HEK293 (cell line): Measurements from ENCODE around the gene IARS2.

ENCODE experiments used
- CTCF ChIA-PET: fragments of 350-600 bp; formaldehyde crosslinking; extraction: SDS; loops from one replicate; lab custom pipeline; 2021; ENCODE audit warnings: antibody characterized with exemption; lab: Yijun Ruan, JAX
- POLR2A ChIA-PET: fragments of 300-600 bp; formaldehyde crosslinking; extraction: SDS; loops from one replicate; lab custom pipeline; 2020; ENCODE audit warnings: antibody characterized with exemption, inconsistent platforms; lab: Yijun Ruan, JAX
- H3K27ac ChIP-seq: fragments of 200-500 bp; sonication (Bioruptor generic); 2 replicates; pipeline ENCODE4 v1.5.1; 2014; ENCODE audit warnings: low read depth, low read length, control low read depth, inconsistent platforms; ENCODE audit errors: extremely low read depth
- H3K36me3 ChIP-seq, 2 experiments: fragments of 200-500 bp in 1 of 2; sonication (Bioruptor generic) in 1 of 2; 1 replicate in 1 of 2; 2 replicates in 1 of 2; pipeline ENCODE4 v1.5.1; 2014 to 2017; ENCODE audit warnings: inconsistent platforms in 2 of 2, low read length in 2 of 2; ENCODE audit not compliant: control insufficient read depth in 2 of 2, insufficient read depth in 1 of 2
- H3K4me1 ChIP-seq: fragments of 200-500 bp; sonication (Bioruptor generic); 2 replicates; pipeline ENCODE4 v1.5.1; 2014; ENCODE audit warnings: mild to moderate bottlenecking, low read length, inconsistent platforms; ENCODE audit not compliant: control insufficient read depth, insufficient read depth
- H3K4me3 ChIP-seq: 2 replicates; pipeline ENCODE4 v1.5.1; 2011; ENCODE audit warnings: low read depth, mild to moderate bottlenecking, control low read depth, low read length, moderate library complexity
- H3K9me3 ChIP-seq: fragments of 200-500 bp; sonication (Bioruptor generic); 2 replicates; pipeline ENCODE4 v1.5.1; 2014; ENCODE audit warnings: low read depth, low read length, inconsistent platforms; ENCODE audit not compliant: control insufficient read depth, insufficient read depth
- AEBP2 ChIP-seq: fragments of 450-650 bp; formaldehyde crosslinking; IDR thresholded peaks from 2 replicates; pipeline ENCODE4 v1.5.1; 2016; ENCODE audit warnings: missing biosample characterization, missing genetic modification characterization, borderline replicate concordance
- BCL11A ChIP-seq: fragments of 450-650 bp; formaldehyde crosslinking; IDR thresholded peaks from 2 replicates; pipeline ENCODE4 v1.5.1; 2016; ENCODE audit warnings: low read depth, missing biosample characterization, missing genetic modification characterization
- BCL11B ChIP-seq: fragments of 450-650 bp; formaldehyde crosslinking; IDR thresholded peaks from 2 replicates; pipeline ENCODE4 v1.5.1; 2016; ENCODE audit warnings: low read depth, missing biosample characterization, missing genetic modification characterization
- HOXD13 ChIP-seq: sonication (generic); formaldehyde crosslinking; IDR thresholded peaks from 2 replicates; pipeline ENCODE4 v1.8.0; 2022; ENCODE audit warnings: missing genetic modification reagents, borderline replicate concordance
- KLF1 ChIP-seq: fragments of 450-650 bp; formaldehyde crosslinking; IDR thresholded peaks from 2 replicates; pipeline ENCODE4 v1.5.1; 2016; ENCODE audit warnings: missing biosample characterization, missing genetic modification characterization
- KLF10 ChIP-seq: fragments of 450-650 bp; IDR thresholded peaks from 2 replicates; pipeline ENCODE4 v1.5.1; 2018; ENCODE audit warnings: missing biosample characterization, mild to moderate bottlenecking, missing genetic modification characterization
- OVOL3 ChIP-seq: fragments of 450-650 bp; formaldehyde crosslinking; IDR thresholded peaks from 2 replicates; pipeline ENCODE4 v1.5.1; 2016; ENCODE audit warnings: missing biosample characterization, missing genetic modification characterization
- SALL2 ChIP-seq: fragments of 450-650 bp; formaldehyde crosslinking; IDR thresholded peaks from 2 replicates; pipeline ENCODE4 v1.5.0; 2017; ENCODE audit warnings: missing biosample characterization, mild to moderate bottlenecking, missing genetic modification characterization, borderline replicate concordance
- YY1 ChIP-seq: fragments of 450-650 bp; formaldehyde crosslinking; IDR thresholded peaks from 2 replicates; pipeline ENCODE4 v1.5.1; 2018; ENCODE audit warnings: missing biosample characterization, missing genetic modification characterization
- ZBTB10 ChIP-seq: fragments of 450-650 bp; formaldehyde crosslinking; IDR thresholded peaks from 2 replicates; pipeline ENCODE4 v1.5.1; 2016; ENCODE audit warnings: missing biosample characterization, missing genetic modification characterization
- ZBTB17 ChIP-seq: fragments of 450-650 bp; formaldehyde crosslinking; IDR thresholded peaks from 2 replicates; pipeline ENCODE4 v1.5.1; 2016; ENCODE audit warnings: missing biosample characterization, missing genetic modification characterization
- ZBTB20 ChIP-seq: fragments of 450-650 bp; formaldehyde crosslinking; IDR thresholded peaks from 2 replicates; pipeline ENCODE4 v1.5.1; 2016; ENCODE audit warnings: missing biosample characterization, missing genetic modification characterization
- ZNF2 ChIP-seq: fragments of 450-650 bp; formaldehyde crosslinking; IDR thresholded peaks from 2 replicates; pipeline ENCODE4 v1.5.1; 2016; ENCODE audit warnings: missing biosample characterization, missing genetic modification characterization
- ZNF23 ChIP-seq: fragments of 450-650 bp; formaldehyde crosslinking; IDR thresholded peaks from 2 replicates; pipeline ENCODE4 v1.5.1; 2016; ENCODE audit warnings: missing biosample characterization, missing genetic modification characterization, borderline replicate concordance
- ZNF26 ChIP-seq: fragments of 450-650 bp; formaldehyde crosslinking; IDR thresholded peaks from 2 replicates; pipeline ENCODE4 v1.5.1; 2016; ENCODE audit warnings: missing biosample characterization, missing genetic modification characterization
- ZNF366 ChIP-seq: fragments of 450-650 bp; formaldehyde crosslinking; conservative IDR thresholded peaks from 2 replicates; pipeline ENCODE4 v1.5.1; 2016; ENCODE audit warnings: missing biosample characterization, missing genetic modification characterization
- ZNF404 ChIP-seq: fragments of 450-650 bp; formaldehyde crosslinking; IDR thresholded peaks from 2 replicates; pipeline ENCODE4 v1.5.1; 2017; ENCODE audit warnings: missing biosample characterization, missing genetic modification characterization
- ZNF768 ChIP-seq: fragments of 450-650 bp; formaldehyde crosslinking; IDR thresholded peaks from 2 replicates; pipeline ENCODE4 v1.5.1; 2018; ENCODE audit warnings: missing biosample characterization, mild to moderate bottlenecking, missing genetic modification characterization
- ZNF792 ChIP-seq: fragments of 450-650 bp; formaldehyde crosslinking; IDR thresholded peaks from 2 replicates; pipeline ENCODE4 v1.5.1; 2016; ENCODE audit warnings: missing biosample characterization, missing genetic modification characterization
- ZNF830 ChIP-seq: fragments of 450-650 bp; IDR thresholded peaks from 2 replicates; pipeline ENCODE4 v1.5.0; 2018; ENCODE audit warnings: missing biosample characterization, missing genetic modification characterization, low read depth, mild to moderate bottlenecking, moderate library complexity
- TF ChIP-seq, protein P1 (sequence below): fragments of 450-650 bp; formaldehyde crosslinking; IDR thresholded peaks from 2 replicates; pipeline ENCODE4 v1.5.1; 2016; ENCODE audit warnings: missing biosample characterization, missing genetic modification characterization
- TF ChIP-seq, protein P2 (sequence below): fragments of 450-650 bp; formaldehyde crosslinking; IDR thresholded peaks from 2 replicates; pipeline ENCODE4 v1.5.1; 2016; ENCODE audit warnings: missing biosample characterization, missing genetic modification characterization

IARS2 gene

DNA sequence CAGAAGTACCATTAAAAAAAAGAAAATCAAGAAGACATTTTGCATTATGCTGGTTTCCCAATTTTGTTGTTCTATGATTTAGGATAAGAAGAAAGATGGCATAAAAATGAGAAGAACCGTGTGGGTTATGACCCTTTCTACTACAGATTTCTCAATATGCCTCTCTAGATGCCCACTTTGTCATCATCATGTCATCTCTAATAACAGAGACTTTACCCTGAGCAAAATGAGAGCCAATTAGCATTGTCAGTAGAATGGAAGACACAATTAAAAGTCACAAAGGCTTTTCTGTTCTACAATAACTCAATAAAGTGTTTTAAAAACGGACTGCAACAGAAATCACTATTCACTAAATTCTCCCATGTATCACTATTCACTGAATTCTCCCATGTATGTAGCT lies 92.8 kb downstream of the IARS2 start:
- Histone ChIP-seq H3K27ac (no peak overlapping the region), H3K4me3 (no peak overlapping the region), H3K9me3 (no peaks in the 10 kb centered on the region), H3K36me3 (peaks cover 14 to 56% of the 10 kb centered on the region in 2 experiments), H3K4me1 (no peaks in the 10 kb centered on the region)
- ChIA-PET POLR2A (no interaction called here), CTCF (interaction anchor here (0.6 to 4.0 kb wide), 3 partner anchors 31 to 590 kb away, joined by 3 to 22 read pairs (median 7); no protein-coding TSS in a partner anchor)
- TF ChIP-seq SALL2 (tag by site-specific recombination), result no peak
- no peak for TF ChIP-seq AEBP2 (tag by site-specific recombination)
- no peak for TF ChIP-seq ZNF26
- no peak for TF ChIP-seq ZBTB17 (tag by site-specific recombination)
- TF ChIP-seq HOXD13 (CRISPR knock-in tag), result no peak
- TF ChIP-seq ZBTB20 (tag by site-specific recombination), result no peak
- TF ChIP-seq ZNF404 (tag by site-specific recombination), result no peak
- TF ChIP-seq ZNF830, result no peak
- no peak for TF ChIP-seq BCL11B (tag by site-specific recombination)
- no peak for TF ChIP-seq ZNF768 (tag by site-specific recombination)
- no peak for TF ChIP-seq KLF10 (tag by site-specific recombination)
- no peak for TF ChIP-seq ZNF2
- TF ChIP-seq OVOL3, result no peak
- TF ChIP-seq ZNF792, result no peak
- TF ChIP-seq YY1, result no peak
- TF ChIP-seq ZBTB10 (tag by site-specific recombination), result no peak
- TF ChIP-seq ZNF23, result no peak
- no peak for TF ChIP-seq BCL11A
- no peak for TF ChIP-seq KLF1 (tag by site-specific recombination)

GRCh38 chr1:220188538-220188937 lies 94.6 kb downstream of the IARS2 start:
- Histone ChIP-seq H3K27ac (no peak overlapping the region), H3K36me3 (peaks cover 26 to 61% of the 10 kb centered on the region in 2 experiments), H3K9me3 (no peaks in the 10 kb centered on the region), H3K4me1 (no peaks in the 10 kb centered on the region), H3K4me3 (no peak overlapping the region)
- ChIA-PET POLR2A (no interaction called here), CTCF (interaction anchor here (0.6 to 4.0 kb wide), 9 partner anchors 15 to 609 kb away, joined by 3 to 22 read pairs (median 4); no protein-coding TSS in a partner anchor)
- TF ChIP-seq, protein P1, sequence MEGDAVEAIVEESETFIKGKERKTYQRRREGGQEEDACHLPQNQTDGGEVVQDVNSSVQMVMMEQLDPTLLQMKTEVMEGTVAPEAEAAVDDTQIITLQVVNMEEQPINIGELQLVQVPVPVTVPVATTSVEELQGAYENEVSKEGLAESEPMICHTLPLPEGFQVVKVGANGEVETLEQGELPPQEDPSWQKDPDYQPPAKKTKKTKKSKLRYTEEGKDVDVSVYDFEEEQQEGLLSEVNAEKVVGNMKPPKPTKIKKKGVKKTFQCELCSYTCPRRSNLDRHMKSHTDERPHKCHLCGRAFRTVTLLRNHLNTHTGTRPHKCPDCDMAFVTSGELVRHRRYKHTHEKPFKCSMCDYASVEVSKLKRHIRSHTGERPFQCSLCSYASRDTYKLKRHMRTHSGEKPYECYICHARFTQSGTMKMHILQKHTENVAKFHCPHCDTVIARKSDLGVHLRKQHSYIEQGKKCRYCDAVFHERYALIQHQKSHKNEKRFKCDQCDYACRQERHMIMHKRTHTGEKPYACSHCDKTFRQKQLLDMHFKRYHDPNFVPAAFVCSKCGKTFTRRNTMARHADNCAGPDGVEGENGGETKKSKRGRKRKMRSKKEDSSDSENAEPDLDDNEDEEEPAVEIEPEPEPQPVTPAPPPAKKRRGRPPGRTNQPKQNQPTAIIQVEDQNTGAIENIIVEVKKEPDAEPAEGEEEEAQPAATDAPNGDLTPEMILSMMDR, result no peak
- TF ChIP-seq BCL11A (no peak), ZNF366 (tag by site-specific recombination) (no peak)
- TF ChIP-seq, protein P2, sequence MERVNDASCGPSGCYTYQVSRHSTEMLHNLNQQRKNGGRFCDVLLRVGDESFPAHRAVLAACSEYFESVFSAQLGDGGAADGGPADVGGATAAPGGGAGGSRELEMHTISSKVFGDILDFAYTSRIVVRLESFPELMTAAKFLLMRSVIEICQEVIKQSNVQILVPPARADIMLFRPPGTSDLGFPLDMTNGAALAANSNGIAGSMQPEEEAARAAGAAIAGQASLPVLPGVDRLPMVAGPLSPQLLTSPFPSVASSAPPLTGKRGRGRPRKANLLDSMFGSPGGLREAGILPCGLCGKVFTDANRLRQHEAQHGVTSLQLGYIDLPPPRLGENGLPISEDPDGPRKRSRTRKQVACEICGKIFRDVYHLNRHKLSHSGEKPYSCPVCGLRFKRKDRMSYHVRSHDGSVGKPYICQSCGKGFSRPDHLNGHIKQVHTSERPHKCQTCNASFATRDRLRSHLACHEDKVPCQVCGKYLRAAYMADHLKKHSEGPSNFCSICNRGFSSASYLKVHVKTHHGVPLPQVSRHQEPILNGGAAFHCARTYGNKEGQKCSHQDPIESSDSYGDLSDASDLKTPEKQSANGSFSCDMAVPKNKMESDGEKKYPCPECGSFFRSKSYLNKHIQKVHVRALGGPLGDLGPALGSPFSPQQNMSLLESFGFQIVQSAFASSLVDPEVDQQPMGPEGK (tag by site-specific recombination), result no peak
